GM12878 (cell line): ENCODE measurements around the gene IL4I1. TPM values are rescaled to one million over a fixed set of nuclear protein-coding genes. Genes with fewer than 3 reads are reported as not detected.

ENCODE experiments used
- ATAC-seq: fragments of 200-7000 bp; cut with Tn5 transposase; 3 replicates; pipeline ENCODE4 v1.9.1; 2020; ENCODE audit warnings: mild to moderate bottlenecking, moderate library complexity
- BruUV-seq: library from RNA; stranded (reverse); fragments of 400-500 nt; replicated peaks from 2 replicates; lab custom pipeline; 2021; lab: Mats Ljungman, UMichigan
- CTCF ChIA-PET: fragments of 300-600 bp; sonication (Branson Sonifier 250); formaldehyde crosslinking; extraction: SDS; loops from one replicate; lab custom pipeline; 2021; ENCODE audit warnings: inconsistent platforms; lab: Yijun Ruan, JAX
- POLR2A ChIA-PET: fragments of 350-600 bp; formaldehyde crosslinking; extraction: SDS; loops from one replicate; lab custom pipeline; 2021; ENCODE audit warnings: inconsistent platforms; lab: Charles Lee
- RAD21 ChIA-PET: fragments of 300-600 bp; sonication (Branson Sonifier 250); formaldehyde crosslinking; loops from one replicate; lab custom pipeline; 2023; ENCODE audit warnings: antibody characterized with exemption; ENCODE audit not compliant: unreplicated experiment; lab: Charles Lee
- SMC1A ChIA-PET: fragments of 300-600 bp; sonication (Branson Sonifier 250); formaldehyde crosslinking; loops from one replicate; lab custom pipeline; 2023; ENCODE audit not compliant: unreplicated experiment, uncharacterized antibody; lab: Charles Lee
- DNase-seq: peaks from one replicate; pipeline ENCODE4 v3.0.0-alpha.2; 2011; ENCODE audit warnings: low read depth, low spot score
- FAIRE-seq: peaks from 3 replicates; lab custom pipeline; 2011; peaks lifted over from hg19 to GRCh38; lab: Jason Lieb, UNC
- H2AFZ ChIP-seq: 2 replicates; pipeline ENCODE4 v1.6.0; 2011; ENCODE audit warnings: low read depth, low read length, control low read depth; ENCODE audit not compliant: control insufficient read depth
- H3K27ac ChIP-seq: 2 replicates; pipeline ENCODE4 v1.5.1; 2011; ENCODE audit warnings: control low read depth; ENCODE audit not compliant: control insufficient read depth, insufficient read depth
- H3K27me3 ChIP-seq, 2 experiments: replicated peaks in 1 of 2; 2 replicates each; pipeline versions ENCODE4 v1.6.0 to v1.6.1; 2011; ENCODE audit warnings: low read length in 1 of 2; ENCODE audit not compliant: control insufficient read depth in 2 of 2, insufficient read depth in 2 of 2
- H3K36me3 ChIP-seq, 2 experiments: 2 replicates each; pipeline ENCODE4 v1.5.1; 2011; ENCODE audit warnings: low read length in 1 of 2; ENCODE audit not compliant: control insufficient read depth in 2 of 2, insufficient read depth in 2 of 2
- H3K4me1 ChIP-seq: 2 replicates; pipeline ENCODE4 v1.6.1; 2011; ENCODE audit warnings: mild to moderate bottlenecking, low read length, moderate library complexity, mixed read lengths; ENCODE audit not compliant: control insufficient read depth, insufficient read depth
- H3K4me2 ChIP-seq: 2 replicates; pipeline ENCODE4 v1.6.0; 2011; ENCODE audit warnings: control low read depth; ENCODE audit not compliant: control insufficient read depth, insufficient read depth
- H3K4me3 ChIP-seq: fragments of 200-600 bp; sonication (generic); 2 replicates; pipeline ENCODE4 v1.5.1; 2016
- H3K79me2 ChIP-seq: 2 replicates; pipeline ENCODE4 v1.6.0; 2011; ENCODE audit warnings: low read length; ENCODE audit not compliant: control insufficient read depth, insufficient read depth
- H3K9ac ChIP-seq: 2 replicates; pipeline ENCODE4 v1.8.0; 2011; ENCODE audit warnings: low read length, control low read depth, mixed read lengths; ENCODE audit not compliant: control insufficient read depth, insufficient read depth
- H3K9me3 ChIP-seq: replicated peaks from 3 replicates; pipeline ENCODE4 v1.5.1; 2011; ENCODE audit warnings: mild to moderate bottlenecking, low read length; ENCODE audit not compliant: control insufficient read depth, insufficient read depth
- H4K20me1 ChIP-seq: 2 replicates; pipeline ENCODE4 v1.6.0; 2011; ENCODE audit not compliant: control insufficient read depth, insufficient read depth
- ASH2L ChIP-seq: fragments of 300-600, 200-600 bp; sonication (generic); IDR thresholded peaks from 2 replicates; pipeline ENCODE4 v1.6.1; 2017; ENCODE audit warnings: low read depth, mild to moderate bottlenecking, borderline replicate concordance
- CBFB ChIP-seq: IDR thresholded peaks from 2 replicates; pipeline ENCODE4 v1.6.1; 2016; ENCODE audit warnings: antibody characterized with exemption, low read depth
- IRF4 ChIP-seq: IDR thresholded peaks from 2 replicates; pipeline ENCODE4 v1.6.1; 2011; ENCODE audit warnings: low read depth, low read length
- POLR2A ChIP-seq: IDR thresholded peaks from 2 replicates; pipeline ENCODE4 v1.6.1; 2011; ENCODE audit warnings: low read depth, mild to moderate bottlenecking, low read length
- RFX5 ChIP-seq: IDR thresholded peaks from 2 replicates; pipeline ENCODE4 v1.6.1; 2011; ENCODE audit warnings: low read depth, low read length, improper control_type of control experiment
- TARDBP ChIP-seq: IDR thresholded peaks from 2 replicates; pipeline ENCODE4 v1.6.1; 2016; ENCODE audit warnings: borderline replicate concordance
- WRNIP1 ChIP-seq: IDR thresholded peaks from 2 replicates; pipeline ENCODE4 v1.6.1; 2011; ENCODE audit warnings: low read depth, low read length, improper control_type of control experiment, borderline replicate concordance
- ZNF24 ChIP-seq: fragments of 450-650 bp; IDR thresholded peaks from 2 replicates; pipeline ENCODE4 v1.6.1; 2017; ENCODE audit warnings: antibody characterized with exemption, mild to moderate bottlenecking
- ZNF274 ChIP-seq: IDR thresholded peaks from one replicate; pipeline ENCODE4 v1.8.0; 2011; ENCODE audit not compliant: insufficient read length, insufficient read depth
- ZNF384 ChIP-seq: IDR thresholded peaks from 2 replicates; pipeline ENCODE4 v1.6.1; 2012; ENCODE audit warnings: low read depth, mild to moderate bottlenecking, low read length, improper control_type of control experiment, borderline replicate concordance
- WGBS: methylation state at CpG from one replicate; pipeline ENCODE4 v1.1.6; 2016; ENCODE audit warnings: low lambda C conversion rate; ENCODE audit not compliant: insufficient replicate concordance, insufficient coverage; ENCODE audit errors: missing lambda C conversion rate; 5-methylcytosine and 5-hydroxymethylcytosine counted together
- in situ Hi-C: fragments of 300-500 bp; cut with MboI; formaldehyde crosslinking; loops from 9 replicates; pipeline ENCODE4 v1.14.3; 2018; ENCODE audit warnings: mixed read lengths
- intact Hi-C: fragments of 100-400 bp; cut with micrococcal nuclease; formaldehyde crosslinking; loops from one replicate; pipeline ENCODE4 v1.14.2; 2022; ENCODE audit not compliant: unreplicated experiment
- polyA plus RNA-seq, 11 experiments: library from polyadenylated mRNA; depleted of rRNA in 4 of 11; unstranded in 6 of 11; stranded (reverse) in 5 of 11; fragments of >200 nt; fragmentation: Nextera tagmentation in 4 of 11; fragmentation: Illumina TruSeq in 1 of 11; extraction: Ambion mirVana in 4 of 11; extraction: Trizol in 1 of 11; gene quantifications; 1 replicate in 1 of 11; 2 replicates in 10 of 11; pipeline versions ENCODE4 v1.2.1 to v1.2.3, GENCODE V29; 2011 to 2016; ENCODE audit warnings: inconsistent platforms in 2 of 11, missing spikeins in 2 of 11, low read depth in 1 of 11
- total RNA-seq, 4 experiments: library from RNA; depleted of rRNA in 3 of 4; stranded (reverse); fragments of >200 nt in 3 of 4; fragmentation: Illumina TruSeq in 1 of 4; extraction: Trizol in 1 of 4; gene quantifications; 2 replicates each; pipeline versions ENCODE4 v1.2.1 to v1.2.3, GENCODE V29; 2013 to 2021
- TF ChIP-seq, protein P1 (sequence below): fragments of 450-650 bp; formaldehyde crosslinking; IDR thresholded peaks from 2 replicates; pipeline ENCODE4 v1.4.0; 2022; ENCODE audit warnings: mild to moderate bottlenecking, moderate library complexity
- TF ChIP-seq, protein P2 (sequence below): IDR thresholded peaks from 2 replicates; pipeline ENCODE4 v1.6.1; 2012; ENCODE audit warnings: low read depth, low read length, improper control_type of control experiment

Gene IL4I1
- total and polyA plus RNA-seq, 10 of the 15 experiments (the other 5 are each of a cell fraction or from before 2014, with no cell fraction given) = 0.62 to 83.8 (median 42.8) TPM

DNA sequence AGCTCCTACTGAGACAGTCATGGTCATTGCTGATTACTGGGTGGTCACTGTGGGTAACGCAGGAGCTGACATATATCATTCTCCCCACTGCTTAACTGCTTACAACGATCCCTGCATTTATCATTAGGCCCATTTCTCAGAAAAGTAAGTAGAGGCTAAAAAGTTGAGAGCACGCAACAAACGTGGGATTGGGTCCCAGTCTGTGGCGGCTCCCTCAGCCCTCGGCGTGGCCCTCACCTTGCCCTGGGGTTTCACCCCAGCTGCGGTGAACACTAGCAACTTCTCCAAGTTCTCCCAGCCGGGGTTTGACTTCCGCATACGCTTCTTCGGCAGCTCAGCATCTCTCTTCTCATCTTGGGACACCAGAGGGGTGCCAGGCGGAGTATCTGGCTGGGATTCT is 31.8 kb downstream of the IL4I1 start (continued):
- TF ChIP-seq, protein P1, sequence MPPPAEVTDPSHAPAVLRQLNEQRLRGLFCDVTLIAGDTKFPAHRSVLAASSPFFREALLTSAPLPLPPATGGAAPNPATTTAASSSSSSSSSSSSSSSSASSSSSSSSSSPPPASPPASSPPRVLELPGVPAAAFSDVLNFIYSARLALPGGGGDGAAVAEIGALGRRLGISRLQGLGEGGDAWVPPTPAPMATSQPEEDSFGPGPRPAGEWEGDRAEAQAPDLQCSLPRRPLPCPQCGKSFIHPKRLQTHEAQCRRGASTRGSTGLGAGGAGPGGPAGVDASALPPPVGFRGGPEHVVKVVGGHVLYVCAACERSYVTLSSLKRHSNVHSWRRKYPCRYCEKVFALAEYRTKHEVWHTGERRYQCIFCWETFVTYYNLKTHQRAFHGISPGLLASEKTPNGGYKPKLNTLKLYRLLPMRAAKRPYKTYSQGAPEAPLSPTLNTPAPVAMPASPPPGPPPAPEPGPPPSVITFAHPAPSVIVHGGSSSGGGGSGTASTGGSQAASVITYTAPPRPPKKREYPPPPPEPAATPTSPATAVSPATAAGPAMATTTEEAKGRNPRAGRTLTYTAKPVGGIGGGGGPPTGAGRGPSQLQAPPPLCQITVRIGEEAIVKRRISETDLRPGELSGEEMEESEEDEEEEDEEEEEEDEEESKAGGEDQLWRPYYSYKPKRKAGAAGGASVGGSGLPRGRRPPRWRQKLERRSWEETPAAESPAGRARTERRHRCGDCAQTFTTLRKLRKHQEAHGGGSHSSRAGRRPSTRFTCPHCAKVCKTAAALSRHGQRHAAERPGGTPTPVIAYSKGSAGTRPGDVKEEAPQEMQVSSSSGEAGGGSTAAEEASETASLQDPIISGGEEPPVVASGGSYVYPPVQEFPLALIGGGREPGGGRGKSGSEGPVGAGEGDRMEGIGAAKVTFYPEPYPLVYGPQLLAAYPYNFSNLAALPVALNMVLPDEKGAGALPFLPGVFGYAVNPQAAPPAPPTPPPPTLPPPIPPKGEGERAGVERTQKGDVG (CRISPR knock-in tag) = no peak
- TF ChIP-seq CBFB = no peak
- no peak for TF ChIP-seq IRF4
- TF ChIP-seq POLR2A = no peak
- TF ChIP-seq ZNF274 = no peak

DNA sequence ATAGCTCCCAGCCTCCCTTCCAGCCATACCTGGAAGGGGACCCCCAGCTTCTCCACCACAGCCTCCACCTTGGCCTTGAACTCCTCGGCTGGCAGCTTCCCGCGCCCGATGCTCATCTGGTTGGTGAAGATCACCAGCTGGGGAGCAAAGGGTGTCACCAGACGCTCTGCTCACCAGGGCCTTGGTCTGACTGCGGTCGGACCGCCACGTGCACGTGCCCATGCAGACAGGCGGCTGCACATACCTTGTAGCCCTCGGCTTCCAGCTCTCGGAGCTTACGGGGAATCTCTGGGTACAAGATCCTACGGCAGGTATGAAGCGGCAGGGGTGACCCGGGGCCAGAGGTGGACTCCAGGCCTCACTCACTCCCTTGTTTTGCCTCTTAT is 32.8 kb downstream of the IL4I1 start:
- TF ChIP-seq WRNIP1 (no peak), ZNF384 (no peak), RFX5 (no peak), ZNF24 (no peak), ASH2L (no peak), POLR2A (0 out of 2 replicates have a peak, but pooled peaks have one; percentile 20), TARDBP (no peak)
- TF ChIP-seq, protein P2, sequence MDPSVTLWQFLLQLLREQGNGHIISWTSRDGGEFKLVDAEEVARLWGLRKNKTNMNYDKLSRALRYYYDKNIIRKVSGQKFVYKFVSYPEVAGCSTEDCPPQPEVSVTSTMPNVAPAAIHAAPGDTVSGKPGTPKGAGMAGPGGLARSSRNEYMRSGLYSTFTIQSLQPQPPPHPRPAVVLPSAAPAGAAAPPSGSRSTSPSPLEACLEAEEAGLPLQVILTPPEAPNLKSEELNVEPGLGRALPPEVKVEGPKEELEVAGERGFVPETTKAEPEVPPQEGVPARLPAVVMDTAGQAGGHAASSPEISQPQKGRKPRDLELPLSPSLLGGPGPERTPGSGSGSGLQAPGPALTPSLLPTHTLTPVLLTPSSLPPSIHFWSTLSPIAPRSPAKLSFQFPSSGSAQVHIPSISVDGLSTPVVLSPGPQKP = no peak
- ATAC-seq (no peak), DNase-seq (no peak), FAIRE-seq (no peak)
- Histone ChIP-seq H3K9me3 (no peaks in the 10 kb centered on the region), H2AFZ (no peak overlapping the region), H3K4me2 (no peak overlapping the region), H3K9ac (no peak overlapping the region), H3K4me3 (no peak overlapping the region), H4K20me1 (no peaks in the 10 kb centered on the region), H3K79me2 (peaks cover 18% of the 10 kb centered on the region), H3K27ac (no peak overlapping the region), H3K27me3 (no peaks in the 10 kb centered on the region), H3K4me1 (peaks cover 12% of the 10 kb centered on the region), H3K36me3 (peaks cover 9 to 22% of the 10 kb centered on the region in 2 experiments)
- POLR2A ChIA-PET = interaction anchor here (0.5 kb wide), 1 partner anchor 155 kb away, joined by 4 read pairs; no protein-coding TSS in a partner anchor
- CTCF ChIA-PET = interaction anchor here (1.5 kb wide), 1 partner anchor 13 kb away, joined by 3 read pairs; the partner anchor contains the start of gene PTOV1
- no TSS peak for BruUV-seq
- intact Hi-C loops (no loop called here), in situ Hi-C loops (no loop called here)
- SMC1A ChIA-PET = no interaction called here
- WGBS = 98% methylated on average over 17 of the region's 17 CpGs
- RAD21 ChIA-PET = interaction anchor here (1.3 kb wide), 1 partner anchor 13 kb away, joined by 3 read pairs; the partner anchor contains the start of gene PTOV1
